H1 (cell line): ENCODE measurements around the gene MAPK11. TPM values are rescaled to one million over a fixed set of nuclear protein-coding genes. Genes with fewer than 3 reads are reported as not detected.

Source experiments
- BRCA1 ChIP-seq: IDR thresholded peaks from 2 replicates; pipeline ENCODE4 v1.6.1; 2012; ENCODE audit warnings: low read depth, low read length, improper control_type of control experiment
- CREB1 ChIP-seq: IDR thresholded peaks from 2 replicates; pipeline ENCODE4 v1.6.1; 2012; ENCODE audit warnings: inconsistent platforms
- JUN ChIP-seq: IDR thresholded peaks from 2 replicates; pipeline ENCODE4 v1.6.1; 2011; ENCODE audit warnings: low read depth, mild to moderate bottlenecking, improper control_type of control experiment, low read length
- SIN3A ChIP-seq, 2 experiments: IDR thresholded peaks in 1 of 2; conservative IDR thresholded peaks in 1 of 2; 2 replicates each; pipeline ENCODE4 v1.6.1; 2011 to 2012; ENCODE audit warnings: low read length in 2 of 2, improper control_type of control experiment in 1 of 2, low read depth in 1 of 2, mild to moderate bottlenecking in 1 of 2
- USF2 ChIP-seq: IDR thresholded peaks from 2 replicates; pipeline ENCODE4 v1.6.1; 2011; ENCODE audit warnings: low read length, improper control_type of control experiment
- polyA plus RNA-seq, 7 experiments: library from polyadenylated mRNA; depleted of rRNA in 3 of 7; stranded (reverse) in 5 of 7; unstranded in 2 of 7; fragments of >200 nt in 5 of 7; fragments of 200-250 nt in 2 of 7; gene quantifications; 1 replicate in 5 of 7; 2 replicates in 1 of 7; 4 replicates in 1 of 7; pipeline versions ENCODE4 v1.2.1 to v1.2.3, GENCODE V29; 2011 to 2013; ENCODE audit warnings: missing spikeins in 2 of 7, mixed read lengths in 2 of 7
- total RNA-seq: library from RNA; stranded (reverse); fragmentation: NEBNext Ultra II Directional; extraction: Animal tissue kit (Norgen Biotek cat#: 25700); gene quantifications from 2 replicates; pipeline ENCODE4 v1.2.1, GENCODE V29; 2021

MAPK11 gene
- total and polyA plus RNA-seq, 2 of the 8 experiments (the other 6 are each of a cell fraction or from before 2014, with no cell fraction given) = 0.70 to 1.5 TPM

- TF ChIP-seq SIN3A (conservative IDR thresholded peaks at IDR 0.05 in 1 of 2, IDR thresholded peaks at IDR 0.05 in 1 of 2; ENCODE audit: low read depth in 1 of 2, low read length in 2 of 2) = no peak
- no peak for TF ChIP-seq BRCA1
- TF ChIP-seq CREB1 = no peak
- TF ChIP-seq JUN = no peak
- TF ChIP-seq USF2 = no peak
Measured at GRCh38 chr22:50298937-50299784, 29.0 kb upstream of the MAPK11 start (continued).
